NOMO-1 (cell line): ENCODE data around the gene FHOD1.
A peak's percentile ranks its signal among the peaks of the same experiment; 100 is the strongest.

ENCODE experiments used
- DNase-seq, 2 experiments: peaks; one replicate each; lab custom pipeline; 2025; ENCODE audit not compliant: unreplicated experiment in 2 of 2; lab: John Stamatoyannopoulos, UW

FHOD1 gene

DNA sequence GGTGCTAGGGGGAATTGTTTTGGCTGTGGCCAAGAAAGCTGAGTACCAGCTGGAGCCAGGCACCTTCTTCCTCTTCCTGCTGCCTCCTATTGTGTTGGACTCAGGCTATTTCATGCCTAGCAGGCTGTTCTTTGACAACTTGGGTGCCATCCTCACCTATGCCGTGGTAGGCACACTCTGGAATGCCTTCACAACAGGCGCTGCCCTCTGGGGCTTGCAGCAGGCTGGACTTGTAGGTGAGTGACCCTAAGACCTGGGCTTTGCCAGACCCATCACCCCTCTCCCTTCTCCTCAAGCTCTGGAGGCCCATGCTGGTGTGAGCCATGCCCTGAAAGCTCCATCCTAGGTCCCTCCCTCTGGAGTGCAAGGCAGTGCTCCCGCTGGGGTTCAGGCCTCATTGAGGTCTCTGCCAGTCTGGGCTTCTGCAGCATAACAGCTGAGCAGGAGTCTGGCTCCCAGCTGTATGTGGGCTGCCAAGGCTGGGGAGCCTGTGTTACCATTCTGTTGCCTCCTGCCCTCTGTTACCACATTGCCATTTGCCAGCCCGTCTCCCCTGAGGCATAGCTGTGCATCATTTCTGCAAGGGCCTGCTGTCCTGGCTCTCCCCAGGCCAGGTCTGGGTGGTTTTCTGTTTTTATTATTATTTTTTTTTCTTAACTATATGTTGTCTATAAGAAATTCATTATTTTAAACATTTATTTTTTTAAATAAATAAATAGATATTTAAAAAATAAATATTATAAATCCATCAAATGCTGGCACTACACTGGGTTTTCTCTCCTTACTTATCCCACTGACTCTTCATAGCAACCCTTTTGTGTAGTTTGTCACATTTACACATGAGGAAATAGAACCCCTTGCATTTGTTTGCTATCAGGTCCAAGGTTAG lies 5.6 kb upstream of the FHOD1 start:
- DNase-seq = no peak

DNA sequence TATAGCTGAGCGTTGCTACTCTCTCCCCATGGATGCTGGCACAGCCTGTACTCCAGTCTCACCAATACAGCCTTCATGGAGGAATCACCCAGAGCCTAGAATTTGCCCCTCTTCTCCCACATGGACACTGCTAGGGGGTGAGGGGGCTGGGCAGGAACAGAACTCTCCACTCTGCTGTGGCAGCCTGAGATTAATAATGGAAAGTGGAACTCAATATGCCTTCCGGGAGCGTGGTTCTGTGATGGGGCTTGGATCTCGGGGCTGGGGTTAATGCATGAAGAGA lies 2.7 kb upstream of the FHOD1 start:
- DNase-seq = no peak

DNA sequence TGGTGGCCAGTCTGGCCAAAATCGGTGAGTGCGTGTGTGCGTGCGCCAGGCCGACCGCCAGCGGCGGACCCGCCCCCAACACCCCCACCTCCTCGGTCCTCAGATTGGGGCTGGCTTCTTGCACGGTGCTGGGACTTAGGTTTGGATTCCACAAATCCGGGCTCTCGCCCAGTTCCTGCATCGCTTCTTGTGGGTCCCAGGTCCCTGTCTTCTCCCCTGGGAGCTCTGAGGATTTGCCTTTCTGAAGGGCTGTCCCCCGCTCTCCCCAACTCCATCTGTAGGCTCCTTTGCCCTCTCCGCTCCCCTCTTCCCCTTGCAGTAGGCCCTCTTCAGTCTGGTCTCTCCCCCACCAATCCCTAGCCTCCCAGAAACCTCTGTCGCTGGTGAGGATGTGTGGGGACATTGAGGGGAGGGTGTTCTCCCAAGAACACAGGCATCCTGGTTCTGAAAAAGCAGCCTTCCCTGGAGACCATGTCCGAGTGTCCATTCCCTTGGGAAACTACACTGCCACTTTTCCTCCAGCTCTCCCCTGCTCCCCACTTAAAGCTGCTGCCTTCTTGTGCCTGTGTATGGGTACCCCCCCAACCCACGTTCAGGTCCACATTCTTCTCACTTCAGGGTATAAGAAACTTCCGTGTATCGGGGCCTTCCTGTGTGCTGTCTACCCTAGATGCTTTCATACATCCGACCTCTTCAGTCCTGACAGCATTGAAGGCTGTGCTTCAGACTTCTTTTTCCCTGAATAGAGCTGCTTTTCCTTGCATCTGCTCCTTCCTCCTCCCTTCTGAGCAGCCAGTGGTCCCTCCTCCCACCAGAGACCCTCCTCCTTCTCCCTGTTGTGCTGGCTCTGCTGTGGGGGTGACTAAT lies 2.1 kb upstream of the FHOD1 start:
- DNase-seq = no peak

DNA sequence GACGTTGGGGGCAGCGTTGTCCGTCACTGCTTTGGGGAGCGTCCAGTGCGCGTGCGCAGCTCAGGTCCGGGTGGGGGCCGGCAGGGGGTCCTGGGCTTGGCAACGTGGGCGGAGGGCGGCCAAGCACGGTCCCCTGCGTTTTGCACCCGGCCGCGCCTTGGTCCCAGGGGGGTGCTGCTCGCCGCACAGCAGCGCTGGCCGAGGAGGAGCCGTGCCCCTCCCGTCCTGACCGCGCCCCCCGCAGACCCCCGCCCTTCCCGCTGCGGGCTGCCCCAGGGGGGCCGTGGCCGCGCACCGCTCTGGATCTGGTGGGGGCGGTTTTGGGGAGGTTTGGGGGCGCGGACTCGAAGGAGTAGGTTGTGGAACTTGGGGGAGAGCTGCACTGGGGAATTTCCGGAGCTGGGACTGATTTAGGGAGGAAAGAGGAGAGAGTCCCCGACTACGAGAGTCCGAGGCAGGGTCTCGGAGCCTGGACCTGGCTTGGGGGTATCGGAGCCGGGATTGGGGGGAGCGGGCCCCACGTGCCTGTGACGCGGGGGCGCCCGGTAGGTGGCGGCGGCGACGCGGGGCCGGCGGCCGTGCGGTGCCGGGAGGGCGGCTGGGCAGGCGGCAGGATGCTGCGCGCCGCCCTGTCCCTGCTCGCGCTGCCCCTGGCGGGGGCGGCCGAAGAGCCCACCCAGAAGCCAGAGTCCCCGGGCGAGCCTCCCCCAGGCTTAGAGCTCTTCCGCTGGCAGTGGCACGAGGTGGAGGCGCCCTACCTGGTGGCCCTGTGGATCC lies 1.3 kb upstream of the FHOD1 start, which contains the start of gene SLC9A5:
TSS of gene SLC9A5 (plus strand) at position 579 of the 777 bp plus-strand sequence. CDS start at position 615, 36 bp downstream.
- DNase-seq = no peak

DNA sequence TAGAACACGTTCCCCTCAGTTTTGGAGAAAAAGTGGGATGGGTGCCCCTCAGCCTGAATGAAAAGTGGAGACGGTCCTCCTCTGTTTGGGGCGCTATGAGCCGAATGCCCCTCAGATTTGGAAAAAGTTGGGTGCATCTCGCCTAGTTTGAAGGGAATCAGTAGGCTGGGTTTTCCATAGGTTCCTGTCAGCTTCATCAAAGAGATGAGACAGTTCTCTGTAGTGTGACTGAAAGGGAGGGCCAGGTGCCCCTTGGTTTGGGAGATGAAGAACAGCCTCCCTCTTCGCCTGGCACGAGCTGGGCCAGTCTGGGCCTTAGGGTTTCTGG lies 756 bp upstream of the FHOD1 start:
- no peak for DNase-seq

DNA sequence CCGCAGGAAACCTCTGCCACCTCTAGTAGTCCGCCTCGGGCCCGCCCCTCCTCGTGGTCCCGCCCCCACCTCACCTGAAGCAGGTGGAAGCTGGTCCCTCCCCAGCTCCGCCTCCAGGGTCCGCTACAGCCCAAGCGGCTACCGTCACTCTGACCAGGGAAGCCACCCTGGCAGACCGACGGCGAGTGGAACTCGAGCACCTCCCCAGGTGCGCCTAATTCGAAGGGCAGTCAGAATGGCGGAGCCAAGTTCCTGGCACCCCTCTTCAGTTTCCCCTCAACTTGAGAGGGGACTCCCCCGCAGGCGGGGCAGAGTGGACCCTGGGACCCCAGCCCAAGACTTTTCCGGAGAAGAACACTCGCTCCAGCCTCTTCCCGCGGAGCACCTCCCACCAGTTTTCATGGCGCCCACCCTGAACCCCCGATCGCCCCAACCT lies 507 bp downstream of the FHOD1 start:
- no peak for DNase-seq

DNA sequence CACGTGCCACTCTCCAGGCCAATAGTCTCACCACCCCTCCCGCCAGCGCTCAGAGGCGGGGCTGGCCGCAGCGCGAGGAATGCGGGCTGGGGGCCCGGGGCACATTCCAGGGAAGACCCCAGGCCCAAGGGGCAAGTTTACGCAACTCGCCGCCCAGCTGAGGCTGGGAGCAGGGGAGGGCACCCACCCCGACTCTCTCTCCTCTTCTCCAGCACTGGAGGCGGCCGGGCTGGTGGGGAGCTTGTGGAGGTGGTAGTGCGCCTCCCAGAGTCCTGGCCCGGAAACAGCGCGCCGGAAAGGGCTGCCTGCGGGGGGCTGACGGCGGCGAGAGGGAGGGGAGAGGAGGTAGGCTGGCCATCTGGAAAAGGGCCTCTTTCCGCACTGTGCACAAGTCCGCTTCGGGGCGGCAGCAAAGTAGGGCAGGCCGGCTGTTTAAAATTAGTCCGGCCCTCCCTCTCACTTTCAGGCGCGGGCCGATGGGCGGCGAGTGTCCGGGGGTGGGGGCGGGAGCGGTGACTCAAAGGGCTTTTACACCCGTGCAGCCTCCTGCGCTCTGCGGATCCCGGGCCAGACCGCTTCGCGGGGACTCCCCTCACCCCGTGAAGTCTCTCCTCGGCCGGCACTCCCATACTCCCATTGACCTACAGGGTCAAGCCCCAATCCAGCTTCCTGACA lies 1.1 kb downstream of the FHOD1 start:
- peak; percentile 39 to 49 for DNase-seq

DNA sequence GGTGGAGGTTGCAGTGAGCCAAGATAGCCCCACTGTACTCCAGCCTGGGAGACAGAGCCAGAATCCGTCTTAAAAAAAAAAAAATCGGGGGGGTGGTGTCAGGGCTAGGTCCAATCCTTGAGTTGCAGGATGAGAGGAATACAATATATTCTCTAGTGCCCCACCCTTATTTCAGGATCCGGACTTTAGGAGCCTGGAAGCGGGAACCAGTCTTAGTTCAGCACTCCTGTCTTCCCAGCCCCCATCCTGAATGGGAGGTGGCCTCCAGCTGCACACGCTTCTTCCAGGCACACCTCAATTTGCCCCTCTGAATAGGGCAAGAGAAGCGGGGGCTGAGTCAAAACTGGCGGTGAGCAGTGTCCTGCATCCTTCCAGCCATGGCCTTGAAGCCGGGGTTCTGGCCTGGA lies 1.6 kb downstream of the FHOD1 start:
- DNase-seq = no peak

DNA sequence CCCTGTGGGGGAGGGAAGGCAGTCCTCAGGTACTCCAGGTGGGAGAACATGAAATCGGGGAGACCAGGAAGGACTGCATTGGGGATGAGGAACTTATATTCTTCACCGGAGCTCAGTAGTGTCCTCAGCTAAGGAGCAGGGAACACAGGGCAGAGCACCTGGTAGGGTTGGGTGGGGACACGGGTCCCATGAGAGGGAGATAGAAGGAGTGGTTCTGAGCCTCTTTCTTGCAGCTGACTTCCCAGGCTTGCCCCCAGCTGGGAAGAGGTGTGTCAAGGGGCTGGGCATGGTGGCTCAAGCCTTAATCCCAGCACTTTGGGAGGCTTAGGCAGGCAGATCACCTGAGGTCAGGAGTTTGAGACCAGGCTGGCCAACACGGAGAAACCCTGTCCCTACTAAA lies 2.1 kb downstream of the FHOD1 start:
- no peak for DNase-seq

DNA sequence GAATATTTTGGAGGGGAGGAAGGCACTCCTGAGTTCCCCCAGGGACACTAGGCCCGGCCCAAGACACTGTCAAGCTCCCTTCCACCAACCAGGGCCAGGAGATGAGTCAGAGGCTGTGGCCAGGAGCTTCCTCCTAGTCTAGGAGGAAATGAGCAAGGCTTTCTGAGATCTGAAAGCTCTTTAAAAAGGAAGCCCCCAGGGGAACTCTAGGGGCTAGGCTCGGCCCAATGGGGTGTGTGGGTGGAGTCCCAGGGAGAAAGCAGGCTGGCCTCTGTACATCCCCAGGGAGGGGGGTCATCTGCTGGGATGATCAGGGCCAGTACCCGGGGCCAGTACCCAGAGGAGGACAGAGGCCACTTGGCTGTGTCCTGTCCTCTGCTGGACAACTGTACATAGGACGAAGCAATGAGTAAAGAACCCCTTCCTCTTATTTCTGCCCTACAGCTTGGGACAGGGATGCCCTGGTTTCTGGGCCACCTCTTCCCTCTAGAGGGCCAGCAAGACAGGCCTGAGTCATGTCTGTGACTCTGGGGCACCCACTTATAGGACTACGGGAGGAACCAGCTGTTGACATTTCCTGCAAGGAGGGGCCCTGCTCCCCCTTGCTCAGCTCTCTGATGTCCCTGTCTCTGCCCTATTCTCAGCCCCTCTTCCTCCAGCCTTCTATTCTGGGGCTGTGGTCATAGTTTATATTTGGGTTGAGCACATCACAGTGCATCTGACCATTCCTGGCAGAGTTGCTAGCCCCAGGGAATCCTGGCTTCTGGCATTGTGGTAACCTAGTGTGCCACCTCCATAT lies 2.7 kb downstream of the FHOD1 start:
- peak; percentile 95 to 98 for DNase-seq

DNA sequence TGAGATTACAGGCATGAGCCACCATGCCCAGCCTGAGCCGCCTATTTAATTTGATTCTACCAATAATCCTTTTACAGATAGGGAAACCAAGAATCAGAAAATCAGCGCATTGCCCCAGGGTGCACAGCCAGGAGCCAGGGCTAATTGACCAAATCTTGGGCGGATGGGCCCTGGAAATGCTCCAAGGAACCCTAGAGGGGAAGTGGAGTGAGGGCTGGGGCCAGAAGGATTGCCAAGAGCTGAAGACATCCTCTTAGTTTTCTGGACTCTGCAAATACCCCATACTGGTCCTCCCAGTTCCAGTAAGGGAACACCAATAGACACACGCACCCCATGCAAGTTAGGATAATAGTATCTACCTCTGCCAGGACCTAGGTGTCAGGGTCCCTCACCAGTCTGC lies 3.8 kb downstream of the FHOD1 start:
- no peak for DNase-seq

DNA sequence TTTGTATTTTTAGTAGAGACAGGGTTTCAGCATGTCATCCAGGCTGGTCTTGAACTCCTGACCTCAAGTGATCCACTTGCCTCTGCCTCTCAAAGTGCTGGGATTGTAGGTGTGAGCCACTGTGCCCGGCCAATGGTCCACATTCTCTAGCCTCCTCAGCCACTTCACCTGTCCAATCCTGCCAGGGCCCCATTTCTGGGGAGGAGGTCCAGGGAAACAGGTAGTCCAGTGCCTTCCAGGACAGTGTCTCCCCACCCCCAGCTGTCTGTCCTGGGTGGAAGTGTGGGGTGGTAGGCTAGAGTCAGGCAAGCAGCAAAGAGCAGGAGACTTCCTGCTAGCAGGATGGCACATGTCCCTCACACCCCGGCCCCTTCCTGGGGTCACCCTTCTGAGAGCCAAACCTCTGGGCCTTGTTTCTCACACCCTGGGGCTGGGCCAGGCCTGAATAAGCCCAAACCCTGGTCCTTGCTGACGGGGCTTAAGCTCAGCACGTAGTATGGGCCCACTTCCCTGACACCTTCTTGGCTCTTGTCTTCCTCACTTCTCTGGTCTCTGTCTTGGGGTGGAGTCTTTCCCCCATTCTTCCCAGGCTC lies 5.0 kb downstream of the FHOD1 start:
- no peak for DNase-seq

DNA sequence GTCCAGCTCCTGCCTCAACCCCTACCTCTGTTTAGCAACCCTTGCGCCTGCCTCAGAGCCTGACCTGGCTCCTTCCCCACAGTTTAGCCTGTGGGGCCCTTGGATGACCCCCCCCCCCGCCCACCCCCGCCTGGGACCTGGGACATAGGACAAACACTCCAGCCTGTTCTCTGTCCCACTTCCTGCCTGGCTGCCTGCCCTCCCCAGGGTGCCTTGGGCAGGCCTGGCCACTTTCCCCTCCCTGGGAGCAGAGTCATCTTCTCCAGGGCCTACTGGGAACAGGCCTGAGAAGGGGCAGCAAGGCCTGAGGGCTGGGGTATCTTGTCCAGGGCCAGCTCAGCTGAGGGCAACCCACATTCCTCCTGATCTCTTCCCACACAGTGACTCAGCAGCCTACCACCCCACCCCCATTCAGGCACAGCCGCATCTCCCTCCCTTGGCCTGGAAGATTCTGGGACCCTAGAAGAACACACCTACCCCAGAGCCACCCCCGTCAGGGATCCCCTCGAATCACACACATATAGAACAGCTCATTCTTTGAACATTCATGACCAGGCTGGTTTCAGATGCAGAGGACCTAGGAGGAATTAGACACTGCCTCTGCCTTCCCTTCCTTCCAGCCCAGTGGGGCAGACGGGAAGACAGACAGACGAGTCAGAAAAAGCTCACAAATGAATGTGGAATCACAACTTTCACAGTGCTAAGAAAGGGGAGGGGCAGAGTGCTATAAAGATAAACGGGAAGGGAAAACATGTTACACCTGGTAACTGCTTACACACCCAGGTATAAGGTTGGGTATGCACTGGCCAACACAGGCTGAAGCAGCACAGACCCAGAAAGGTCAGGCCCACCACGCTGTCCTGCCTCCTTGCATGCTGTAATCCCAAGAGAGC lies 6.0 kb downstream of the FHOD1 start:
- no peak for DNase-seq

DNA sequence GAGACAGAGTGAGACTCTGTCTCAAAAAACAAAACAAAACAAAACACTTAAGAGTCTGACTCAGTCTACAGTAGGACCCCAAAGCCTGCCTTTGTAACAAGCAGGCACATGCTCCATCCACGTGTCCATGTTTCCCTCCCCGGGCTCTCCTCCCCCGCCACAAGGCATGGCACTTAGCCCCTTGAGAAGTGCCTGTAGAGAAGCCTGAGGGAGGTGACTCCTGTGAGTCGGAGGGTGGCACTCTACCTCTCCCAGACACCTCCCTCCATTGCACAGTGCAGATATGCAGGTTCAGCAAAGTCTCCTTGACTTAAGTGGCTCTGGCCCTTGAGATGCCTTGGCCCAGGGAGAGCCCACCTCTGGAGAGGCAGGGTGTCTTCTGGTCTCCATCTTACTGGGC lies 6.8 kb downstream of the FHOD1 start:
- DNase-seq = no peak

DNA sequence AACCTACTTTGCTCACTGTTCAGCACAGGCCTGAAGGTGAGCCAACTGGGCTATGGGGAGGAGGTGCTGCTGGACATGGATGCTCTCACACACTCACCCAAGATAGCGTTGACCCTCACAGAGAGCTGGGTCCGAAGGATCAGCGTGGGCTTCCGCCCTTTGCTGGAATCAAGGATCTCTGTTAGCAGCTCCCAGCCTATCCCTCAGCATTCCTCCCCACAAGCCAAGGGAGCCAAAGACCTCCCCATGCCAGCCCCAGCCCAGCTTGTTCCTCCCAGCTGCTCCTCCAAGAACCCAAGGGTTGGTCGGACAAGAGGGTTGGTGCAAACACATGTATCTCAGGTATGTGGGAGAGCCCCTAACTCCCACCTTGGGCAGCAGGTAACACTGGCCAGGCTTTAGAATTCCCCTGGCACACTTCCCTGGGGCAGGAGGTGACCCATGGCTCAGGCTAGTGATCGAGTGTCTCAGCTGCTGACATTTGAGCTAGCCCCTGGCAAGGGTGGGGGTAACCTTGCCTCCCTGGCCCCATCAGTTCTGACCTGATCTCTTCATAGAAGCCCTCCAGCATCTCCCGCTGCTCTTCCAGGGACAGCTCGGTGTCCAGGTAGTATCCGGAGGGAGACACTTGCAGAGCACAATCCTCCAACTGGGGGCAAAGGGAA lies 8.3 kb downstream of the FHOD1 start:
- DNase-seq = no peak

DNA sequence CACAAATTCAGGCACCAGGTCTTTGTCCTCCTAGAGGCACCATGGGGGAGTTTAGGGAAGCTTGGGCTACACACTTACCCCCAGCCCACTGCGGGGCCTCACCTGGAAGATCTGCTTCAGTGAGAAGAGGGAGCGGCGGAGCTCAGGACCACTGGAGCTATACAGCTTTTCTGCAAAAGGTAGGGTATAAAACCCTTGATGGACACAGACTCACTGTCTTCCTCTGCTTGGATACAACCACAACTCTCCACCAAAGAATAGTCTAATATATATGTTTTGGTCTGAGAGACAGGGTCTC lies 9.1 kb downstream of the FHOD1 start:
- DNase-seq = no peak

DNA sequence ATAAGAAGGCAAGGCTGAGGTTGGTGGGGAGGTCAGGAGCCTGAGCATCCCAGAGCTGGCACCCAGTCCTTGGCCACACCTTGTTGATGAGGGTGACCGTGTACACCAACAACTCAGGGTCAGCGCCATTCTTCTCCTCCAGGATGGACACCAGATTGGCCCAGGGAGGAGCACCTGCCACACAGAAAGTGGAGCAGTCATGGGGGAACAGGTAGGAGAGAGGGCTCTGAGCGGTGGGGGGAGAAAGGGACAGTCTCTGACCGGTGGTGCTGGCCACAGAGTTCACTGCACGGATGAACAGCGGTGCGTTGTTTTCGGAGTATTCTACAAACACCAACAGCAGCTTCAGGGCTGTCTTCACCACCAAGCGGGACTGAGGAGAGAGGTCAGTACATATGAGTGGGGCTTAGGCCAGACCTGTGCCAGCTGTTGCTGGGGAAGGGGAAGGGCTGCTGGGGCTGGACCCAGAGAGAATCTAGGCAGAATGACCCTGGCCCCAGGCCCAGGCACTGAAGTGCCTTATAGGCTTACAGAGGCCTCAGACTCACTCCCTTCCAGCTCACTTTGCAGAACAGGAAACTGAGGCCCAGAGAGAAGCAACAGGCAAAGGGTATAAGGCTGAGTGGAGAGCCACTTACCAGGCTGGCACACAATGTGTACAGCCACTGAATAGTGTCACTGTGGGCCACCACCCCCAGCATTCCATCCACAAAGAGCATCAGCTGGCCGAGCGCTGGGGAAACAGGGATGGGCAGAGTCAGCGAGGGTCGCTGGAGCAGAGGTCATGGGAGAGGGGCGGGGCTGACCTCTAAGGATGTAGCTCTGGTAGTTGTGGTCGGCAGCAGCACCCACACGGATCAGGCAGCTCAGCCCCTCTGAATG lies 9.6 kb downstream of the FHOD1 start:
- no peak for DNase-seq
